AG04449 (cell line): ENCODE data around the gene SYPL2.

ENCODE experiments used
- CTCF ChIA-PET: fragments of 350-600 bp; formaldehyde crosslinking; extraction: SDS; loops from one replicate; lab custom pipeline; 2021; ENCODE audit warnings: antibody characterized with exemption; lab: Yijun Ruan, JAX
- POLR2A ChIA-PET: fragments of 400-600, 350-600 bp; formaldehyde crosslinking; extraction: SDS; loops from one replicate; lab custom pipeline; 2020; ENCODE audit warnings: antibody characterized with exemption, inconsistent platforms; lab: Yijun Ruan, JAX
- DNase-seq: peaks from one replicate; pipeline ENCODE4 v3.0.0-alpha.2; 2010; ENCODE audit warnings: low read depth, low spot score
- H3K4me3 ChIP-seq: 2 replicates; pipeline ENCODE4 v1.5.1; 2011; ENCODE audit warnings: low read depth, mild to moderate bottlenecking, control low read depth, low read length
- CTCF ChIP-seq: IDR thresholded peaks from one replicate; pipeline ENCODE4 v1.5.1; 2011; ENCODE audit warnings: mild to moderate bottlenecking, moderate library complexity, low read length, control low read depth, inconsistent platforms; ENCODE audit not compliant: insufficient read depth; ENCODE audit errors: missing control alignments

The SYPL2 gene

GRCh38 chr1:109504974-109505373, 38.6 kb downstream of the SYPL2 start:
- ChIA-PET CTCF (interaction anchor here (0.7 to 43.1 kb wide), 4 partner anchors 4 to 304 kb away, joined by 3 to 2790 read pairs (median 657); partner anchors contain the start of genes AMIGO1, ATXN7L2, CYB561D1 and GPR61), POLR2A (no interaction called here)
- no peak overlapping the region for H3K4me3 ChIP-seq
- no peak for TF ChIP-seq CTCF
- DNase-seq, result no peak

GRCh38 chr1:109508001-109508872, 41.9 kb downstream of the SYPL2 start:
- DNase-seq, result no peak
- no peak for TF ChIP-seq CTCF
- ChIA-PET POLR2A (no interaction called here), CTCF (interaction anchor here (24.0 to 43.1 kb wide), 2 partner anchors 14 to 26 kb away, joined by 657 to 2790 read pairs; partner anchors contain the start of genes ATXN7L2, CYB561D1 and GPR61)
- H3K4me3 ChIP-seq, result no peak overlapping the region

- DNase-seq, result no peak
- no peak for TF ChIP-seq CTCF
- ChIA-PET POLR2A (no interaction called here), CTCF (interaction anchor here (24.0 to 43.1 kb wide), 2 partner anchors 14 to 25 kb away, joined by 657 to 2790 read pairs; partner anchors contain the start of genes ATXN7L2, CYB561D1 and GPR61)
- H3K4me3 ChIP-seq, result peak overlapping the region; percentile 67
These were observed 42.5 kb downstream of the SYPL2 start for GRCh38 chr1:109508873-109509175.

- CTCF ChIA-PET, result interaction anchor here (0.9 to 43.1 kb wide), 4 partner anchors 11 to 110 kb away, joined by 3 to 2790 read pairs (median 330); partner anchors contain the start of genes ATXN7L2, CYB561D1 and GPR61
These were observed 43.1 kb downstream of the SYPL2 start, which contains the start of gene AMIGO1 for GRCh38 chr1:109509176-109510134. AMIGO1 (minus strand) TSS chr1:109509727; CDS start chr1:109508912, 815 bp downstream.

GRCh38 chr1:109513110-109513710, 46.9 kb downstream of the SYPL2 start:
- TF ChIP-seq CTCF, result no peak
- ChIA-PET CTCF (interaction anchor here (24.0 to 43.1 kb wide), 2 partner anchors 19 to 21 kb away, joined by 657 to 2790 read pairs; partner anchors contain the start of genes ATXN7L2, CYB561D1 and GPR61), POLR2A (no interaction called here)
- H3K4me3 ChIP-seq, result no peak overlapping the region
- DNase-seq, result no peak

More at GRCh38 chr1:109509176-109510134, 43.1 kb downstream of the SYPL2 start, which contains the start of gene AMIGO1:
- DNase-seq, result no peak
- POLR2A ChIA-PET, result interaction anchor here (1.5 kb wide), 1 partner anchor 9 kb away, joined by 7 read pairs; no protein-coding TSS in a partner anchor
- TF ChIP-seq CTCF, result no peak
- H3K4me3 ChIP-seq, result peak within 1 kb of the TSS; percentile 67
